Panc1 (cell line): ENCODE measurements around the gene DST. TPM values are rescaled to one million over a fixed set of nuclear protein-coding genes. Genes with fewer than 3 reads are reported as not detected.

Experiments
- ATAC-seq: fragments of 200-7000 bp; cut with Tn5 transposase; 2 replicates; pipeline ENCODE4 v1.9.1; 2020; ENCODE audit warnings: mild to moderate bottlenecking, moderate library complexity
- BruUV-seq: library from RNA; stranded (reverse); fragments of 400-500 nt; replicated peaks from 2 replicates; lab custom pipeline; 2021; lab: Mats Ljungman, UMichigan
- CTCF ChIA-PET: fragments of 300-600 bp; sonication (Branson Sonifier 250); formaldehyde crosslinking; loops from one replicate; lab custom pipeline; 2022; ENCODE audit warnings: antibody characterized with exemption; lab: Charles Lee
- POLR2A ChIA-PET: fragments of 300-600 bp; sonication (Branson Sonifier 250); formaldehyde crosslinking; loops from one replicate; lab custom pipeline; 2022; ENCODE audit warnings: antibody characterized with exemption; lab: Charles Lee
- DNase-seq: peaks from one replicate; pipeline ENCODE4 v3.0.0-alpha.2; 2010; ENCODE audit warnings: low read depth, low spot score
- H3K27ac ChIP-seq: 2 replicates; pipeline ENCODE4 v1.5.1; 2011; ENCODE audit warnings: mild to moderate bottlenecking, low read length, inconsistent platforms
- H3K27me3 ChIP-seq: fragments of 200-500 bp; sonication (Bioruptor generic); 2 replicates; pipeline ENCODE4 v1.6.0; 2014; ENCODE audit warnings: low read length, inconsistent platforms; ENCODE audit not compliant: control insufficient read depth, insufficient read depth
- H3K36me3 ChIP-seq: fragments of 200-500 bp; sonication (Bioruptor generic); 2 replicates; pipeline ENCODE4 v1.5.1; 2014; ENCODE audit warnings: inconsistent platforms, mild to moderate bottlenecking, low read length, moderate library complexity; ENCODE audit not compliant: control insufficient read depth, insufficient read depth
- H3K4me1 ChIP-seq: 2 replicates; pipeline ENCODE4 v1.5.1; 2011; ENCODE audit warnings: inconsistent platforms, mild to moderate bottlenecking, low read length, moderate library complexity; ENCODE audit not compliant: control insufficient read depth, insufficient read depth
- H3K4me3 ChIP-seq, 2 experiments: 2 replicates each; pipeline ENCODE4 v1.5.1; 2011 to 2012; ENCODE audit warnings: low read depth in 2 of 2, low read length in 2 of 2, mild to moderate bottlenecking in 2 of 2, inconsistent platforms in 1 of 2, moderate library complexity in 1 of 2
- H3K9me3 ChIP-seq: fragments of 200-500 bp; sonication (Bioruptor generic); 2 replicates; pipeline ENCODE4 v1.5.1; 2014; ENCODE audit warnings: low read depth, mild to moderate bottlenecking, inconsistent platforms, low read length, moderate library complexity; ENCODE audit not compliant: control insufficient read depth, insufficient read depth
- POLR2AphosphoS5 ChIP-seq: IDR thresholded peaks from 2 replicates; pipeline ENCODE4 v1.6.1; 2012; ENCODE audit warnings: mild to moderate bottlenecking, low read depth, low read length, moderate library complexity
- SIN3A ChIP-seq: IDR thresholded peaks from 2 replicates; pipeline ENCODE4 v1.6.1; 2012; ENCODE audit warnings: low read depth, mild to moderate bottlenecking, low read length, moderate library complexity, borderline replicate concordance; ENCODE audit not compliant: insufficient read depth
- TCF7L2 ChIP-seq: IDR thresholded peaks from 2 replicates; pipeline ENCODE4 v1.6.1; 2011; ENCODE audit warnings: mild to moderate bottlenecking, low read depth, low read length, inconsistent platforms
- in situ Hi-C: cut with HindIII; loops from 2 replicates; pipeline ENCODE4 v1.10.0; 2016; ENCODE audit warnings: low sequenced_read_pairs, low pct_unique_long_range_greater_than_20kb
- intact Hi-C: fragments of 100-400 bp; cut with micrococcal nuclease; formaldehyde crosslinking; loops from one replicate; pipeline ENCODE4 v1.10.0; 2022; ENCODE audit not compliant: unreplicated experiment
- total RNA-seq: library from RNA; stranded (reverse); gene quantifications from one replicate; pipeline ENCODE4 v1.2.1, GENCODE V29; 2021; ENCODE audit not compliant: unreplicated experiment
- TF ChIP-seq, protein P1 (sequence below): fragments of 450-650 bp; IDR thresholded peaks from 2 replicates; pipeline ENCODE4 v1.5.1; 2017; ENCODE audit warnings: mild to moderate bottlenecking
- TF ChIP-seq, protein P2 (sequence below), 2 experiments: IDR thresholded peaks; 2 replicates each; pipeline ENCODE4 v1.6.1; 2011 to 2012; ENCODE audit warnings: low read depth in 2 of 2, control low read depth in 1 of 2, low read length in 1 of 2, mild to moderate bottlenecking in 1 of 2, moderate library complexity in 1 of 2; ENCODE audit not compliant: insufficient read depth in 1 of 2

The DST gene
- total RNA-seq, 1 experiment from 2014 or later: 230 TPM

DNA sequence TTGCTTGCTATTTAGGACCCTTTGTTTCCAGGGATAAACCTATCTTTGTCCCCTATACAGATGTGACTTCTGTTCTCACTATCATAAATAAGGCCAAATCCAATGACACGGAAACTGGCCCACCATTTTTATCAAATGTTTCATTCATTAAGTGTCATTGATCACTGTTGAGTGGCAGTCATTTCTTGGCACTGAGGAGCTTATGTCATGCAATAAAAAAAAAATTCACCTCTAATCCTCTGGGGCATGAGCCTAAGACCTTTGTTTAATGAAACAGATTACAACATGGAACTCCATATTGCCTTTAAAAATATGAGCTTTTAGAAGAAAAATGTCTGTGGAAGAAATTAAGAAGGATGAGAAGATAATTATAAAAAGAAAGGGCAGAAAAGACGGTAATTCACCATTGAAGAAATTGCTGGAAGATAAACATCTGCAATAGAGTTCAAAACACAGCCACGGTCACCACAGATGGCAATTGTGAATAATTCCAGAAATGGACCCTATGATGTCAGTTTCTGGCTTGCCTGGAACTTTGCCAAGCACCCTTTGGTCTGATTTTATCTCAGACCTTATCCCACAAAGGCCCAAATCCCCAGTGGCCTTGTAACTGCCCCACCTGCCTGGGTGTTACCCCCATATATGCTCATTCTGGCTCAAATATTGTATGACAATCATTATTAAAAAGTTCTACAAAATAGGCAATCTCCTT, 91.1 kb downstream of the DST start:
- H3K36me3 ChIP-seq: peaks cover 31% of the 10 kb centered on the region
- DNase-seq (no peak), ATAC-seq (no peak)
- intact Hi-C loops (no loop called here), in situ Hi-C loops (no loop called here)
- no peaks in the 10 kb centered on the region for H3K27me3 ChIP-seq
- ChIA-PET POLR2A (no interaction called here), CTCF (no interaction called here)
- no peak overlapping the region for H3K27ac ChIP-seq
- H3K4me3 ChIP-seq: no peak overlapping the region
- H3K9me3 ChIP-seq: no peaks in the 10 kb centered on the region
- peaks cover 6% of the 10 kb centered on the region; the same call in 1 of the 2 replicates for H3K4me1 ChIP-seq
- no TSS peak for BruUV-seq
- TF ChIP-seq SIN3A: no peak
- TF ChIP-seq, protein P1, sequence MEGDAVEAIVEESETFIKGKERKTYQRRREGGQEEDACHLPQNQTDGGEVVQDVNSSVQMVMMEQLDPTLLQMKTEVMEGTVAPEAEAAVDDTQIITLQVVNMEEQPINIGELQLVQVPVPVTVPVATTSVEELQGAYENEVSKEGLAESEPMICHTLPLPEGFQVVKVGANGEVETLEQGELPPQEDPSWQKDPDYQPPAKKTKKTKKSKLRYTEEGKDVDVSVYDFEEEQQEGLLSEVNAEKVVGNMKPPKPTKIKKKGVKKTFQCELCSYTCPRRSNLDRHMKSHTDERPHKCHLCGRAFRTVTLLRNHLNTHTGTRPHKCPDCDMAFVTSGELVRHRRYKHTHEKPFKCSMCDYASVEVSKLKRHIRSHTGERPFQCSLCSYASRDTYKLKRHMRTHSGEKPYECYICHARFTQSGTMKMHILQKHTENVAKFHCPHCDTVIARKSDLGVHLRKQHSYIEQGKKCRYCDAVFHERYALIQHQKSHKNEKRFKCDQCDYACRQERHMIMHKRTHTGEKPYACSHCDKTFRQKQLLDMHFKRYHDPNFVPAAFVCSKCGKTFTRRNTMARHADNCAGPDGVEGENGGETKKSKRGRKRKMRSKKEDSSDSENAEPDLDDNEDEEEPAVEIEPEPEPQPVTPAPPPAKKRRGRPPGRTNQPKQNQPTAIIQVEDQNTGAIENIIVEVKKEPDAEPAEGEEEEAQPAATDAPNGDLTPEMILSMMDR: no peak
- TF ChIP-seq, protein P2, sequence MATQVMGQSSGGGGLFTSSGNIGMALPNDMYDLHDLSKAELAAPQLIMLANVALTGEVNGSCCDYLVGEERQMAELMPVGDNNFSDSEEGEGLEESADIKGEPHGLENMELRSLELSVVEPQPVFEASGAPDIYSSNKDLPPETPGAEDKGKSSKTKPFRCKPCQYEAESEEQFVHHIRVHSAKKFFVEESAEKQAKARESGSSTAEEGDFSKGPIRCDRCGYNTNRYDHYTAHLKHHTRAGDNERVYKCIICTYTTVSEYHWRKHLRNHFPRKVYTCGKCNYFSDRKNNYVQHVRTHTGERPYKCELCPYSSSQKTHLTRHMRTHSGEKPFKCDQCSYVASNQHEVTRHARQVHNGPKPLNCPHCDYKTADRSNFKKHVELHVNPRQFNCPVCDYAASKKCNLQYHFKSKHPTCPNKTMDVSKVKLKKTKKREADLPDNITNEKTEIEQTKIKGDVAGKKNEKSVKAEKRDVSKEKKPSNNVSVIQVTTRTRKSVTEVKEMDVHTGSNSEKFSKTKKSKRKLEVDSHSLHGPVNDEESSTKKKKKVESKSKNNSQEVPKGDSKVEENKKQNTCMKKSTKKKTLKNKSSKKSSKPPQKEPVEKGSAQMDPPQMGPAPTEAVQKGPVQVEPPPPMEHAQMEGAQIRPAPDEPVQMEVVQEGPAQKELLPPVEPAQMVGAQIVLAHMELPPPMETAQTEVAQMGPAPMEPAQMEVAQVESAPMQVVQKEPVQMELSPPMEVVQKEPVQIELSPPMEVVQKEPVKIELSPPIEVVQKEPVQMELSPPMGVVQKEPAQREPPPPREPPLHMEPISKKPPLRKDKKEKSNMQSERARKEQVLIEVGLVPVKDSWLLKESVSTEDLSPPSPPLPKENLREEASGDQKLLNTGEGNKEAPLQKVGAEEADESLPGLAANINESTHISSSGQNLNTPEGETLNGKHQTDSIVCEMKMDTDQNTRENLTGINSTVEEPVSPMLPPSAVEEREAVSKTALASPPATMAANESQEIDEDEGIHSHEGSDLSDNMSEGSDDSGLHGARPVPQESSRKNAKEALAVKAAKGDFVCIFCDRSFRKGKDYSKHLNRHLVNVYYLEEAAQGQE (IDR thresholded peaks at IDR 0.05; ENCODE audit: insufficient read depth in 1 of 2, low read depth in 2 of 2, low read length in 1 of 2): no peak
- TF ChIP-seq POLR2AphosphoS5: no peak
- no peak for TF ChIP-seq TCF7L2

DNA sequence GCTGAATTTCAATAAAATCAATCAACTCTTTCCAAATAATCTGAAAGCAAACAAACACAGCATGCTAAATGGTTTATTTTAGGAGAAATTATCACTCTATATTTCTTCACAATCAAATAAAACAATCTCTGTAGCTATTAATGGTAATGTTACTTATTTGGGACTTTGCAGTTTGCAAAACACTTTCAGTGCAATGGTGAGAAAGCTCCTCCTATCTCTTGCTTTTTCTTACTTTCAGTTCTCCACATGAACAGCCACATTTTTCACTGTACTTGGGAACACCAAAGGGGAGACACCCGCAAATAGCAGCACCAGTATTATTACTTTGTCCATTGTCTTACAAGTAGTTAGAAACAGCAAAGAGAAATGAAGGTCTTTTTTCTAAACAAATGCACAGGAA, 92.4 kb downstream of the DST start:
- intact Hi-C loops (no loop called here), in situ Hi-C loops (no loop called here)
- Histone ChIP-seq H3K27ac (no peak overlapping the region), H3K9me3 (no peaks in the 10 kb centered on the region), H3K4me1 (peaks cover 6% of the 10 kb centered on the region; the same call in 1 of the 2 replicates), H3K27me3 (no peaks in the 10 kb centered on the region), H3K36me3 (peaks cover 21% of the 10 kb centered on the region), H3K4me3 (no peak overlapping the region)
- no peak for ATAC-seq
- CTCF ChIA-PET: interaction anchor here (0.6 kb wide), 1 partner anchor 43 kb away, joined by 3 read pairs; no protein-coding TSS in a partner anchor
- POLR2A ChIA-PET: no interaction called here
- BruUV-seq: no TSS peak
- TF ChIP-seq POLR2AphosphoS5 (no peak), TCF7L2 (no peak), SIN3A (no peak)
- TF ChIP-seq, protein P1: no peak
- TF ChIP-seq, protein P2 (IDR thresholded peaks at IDR 0.05; ENCODE audit: insufficient read depth in 1 of 2, low read depth in 2 of 2, low read length in 1 of 2): no peak
- no peak for DNase-seq
